MCF 10A (cell line): Measurements from ENCODE around the gene FOXO3. TPM values are rescaled to one million over a fixed set of nuclear protein-coding genes. Genes with fewer than 3 reads are reported as not detected.

Experiments used
- BruUV-seq: library from RNA; stranded (reverse); fragments of 400-500 nt; replicated peaks from 2 replicates; lab custom pipeline; 2021; lab: Mats Ljungman, UMichigan
- CTCF ChIA-PET: fragments of 300-600 bp; sonication (Branson Sonifier 250); formaldehyde crosslinking; extraction: SDS; loops from one replicate; lab custom pipeline; 2021; ENCODE audit warnings: antibody characterized with exemption, inconsistent platforms; lab: Yijun Ruan, JAX
- POLR2A ChIA-PET: fragments of 300-600, 350-650 bp; sonication (Branson Sonifier 250); formaldehyde crosslinking; extraction: SDS; loops from one replicate; lab custom pipeline; 2020; ENCODE audit warnings: antibody characterized with exemption, inconsistent platforms; lab: Yijun Ruan, JAX
- DNase-seq: peaks from one replicate; pipeline ENCODE4 v3.0.0-alpha.2; 2018; ENCODE audit not compliant: unreplicated experiment
- H3K27ac Mint-ChIP-seq: one replicate; pipeline ENCODE4 v1.8.0; 2022; ENCODE audit warnings: mild to moderate bottlenecking, low read depth, mixed read lengths; ENCODE audit not compliant: unreplicated experiment
- H3K27me3 Mint-ChIP-seq: one replicate; pipeline ENCODE4 v1.8.0; 2022; ENCODE audit warnings: mixed read lengths; ENCODE audit not compliant: insufficient read depth, unreplicated experiment
- H3K36me3 Mint-ChIP-seq: one replicate; pipeline ENCODE4 v1.8.0; 2022; ENCODE audit warnings: mild to moderate bottlenecking, moderate library complexity, mixed read lengths; ENCODE audit not compliant: insufficient read depth, unreplicated experiment
- H3K4me1 Mint-ChIP-seq: one replicate; pipeline ENCODE4 v1.8.0; 2022; ENCODE audit warnings: mixed read lengths; ENCODE audit not compliant: insufficient read depth, unreplicated experiment
- H3K4me3 Mint-ChIP-seq: one replicate; pipeline ENCODE4 v1.8.0; 2022; ENCODE audit warnings: mild to moderate bottlenecking, moderate library complexity, mixed read lengths; ENCODE audit not compliant: unreplicated experiment
- H3K9me3 Mint-ChIP-seq: one replicate; pipeline ENCODE4 v1.8.0; 2022; ENCODE audit warnings: mixed read lengths; ENCODE audit not compliant: unreplicated experiment
- CTCF ChIP-seq: fragments of 200-600 bp; IDR thresholded peaks from one replicate; pipeline ENCODE4 v1.8.0; 2022; ENCODE audit warnings: antibody characterized with exemption, mild to moderate bottlenecking; ENCODE audit not compliant: unreplicated experiment
- intact Hi-C: fragments of 100-400 bp; cut with micrococcal nuclease; formaldehyde crosslinking; loops from 2 replicates; pipeline ENCODE4 v1.14.1; 2022
- total RNA-seq: library from RNA; stranded (reverse); gene quantifications from 2 replicates; pipeline ENCODE4 v1.2.3, GENCODE V29; 2022

FOXO3 gene
- total RNA-seq, 1 experiment from 2014 or later, result 53.0 TPM

- H3K4me3 Mint-ChIP-seq, result no peak overlapping the region
- H3K27ac Mint-ChIP-seq, result no peak overlapping the region
- ChIA-PET POLR2A (interaction anchor here (1.0 to 1.2 kb wide), 2 partner anchors 11 to 44 kb away, joined by 3 to 4 read pairs; no protein-coding TSS in a partner anchor), CTCF (no interaction called here)
- peaks cover 37% of the 10 kb centered on the region for H3K4me1 Mint-ChIP-seq
- intact Hi-C loops, result no loop called here
- no TSS peak for BruUV-seq
- TF ChIP-seq CTCF, result no peak
- H3K27me3 Mint-ChIP-seq, result no peaks in the 10 kb centered on the region
- H3K9me3 Mint-ChIP-seq, result no peaks in the 10 kb centered on the region
- H3K36me3 Mint-ChIP-seq, result no peaks in the 10 kb centered on the region
- DNase-seq, result no peak
Measured at GRCh38 chr6:108733706-108734265, 173.1 kb downstream of the FOXO3 start.
